ENCODE measurements around the gene SSX4B.
"Not testable (repeated sequence)": the region's sequence is repeated elsewhere in the genome, so short reads cannot be mapped to it uniquely, and the experiment has no call there.

- TF ChIP-seq, protein P1, sequence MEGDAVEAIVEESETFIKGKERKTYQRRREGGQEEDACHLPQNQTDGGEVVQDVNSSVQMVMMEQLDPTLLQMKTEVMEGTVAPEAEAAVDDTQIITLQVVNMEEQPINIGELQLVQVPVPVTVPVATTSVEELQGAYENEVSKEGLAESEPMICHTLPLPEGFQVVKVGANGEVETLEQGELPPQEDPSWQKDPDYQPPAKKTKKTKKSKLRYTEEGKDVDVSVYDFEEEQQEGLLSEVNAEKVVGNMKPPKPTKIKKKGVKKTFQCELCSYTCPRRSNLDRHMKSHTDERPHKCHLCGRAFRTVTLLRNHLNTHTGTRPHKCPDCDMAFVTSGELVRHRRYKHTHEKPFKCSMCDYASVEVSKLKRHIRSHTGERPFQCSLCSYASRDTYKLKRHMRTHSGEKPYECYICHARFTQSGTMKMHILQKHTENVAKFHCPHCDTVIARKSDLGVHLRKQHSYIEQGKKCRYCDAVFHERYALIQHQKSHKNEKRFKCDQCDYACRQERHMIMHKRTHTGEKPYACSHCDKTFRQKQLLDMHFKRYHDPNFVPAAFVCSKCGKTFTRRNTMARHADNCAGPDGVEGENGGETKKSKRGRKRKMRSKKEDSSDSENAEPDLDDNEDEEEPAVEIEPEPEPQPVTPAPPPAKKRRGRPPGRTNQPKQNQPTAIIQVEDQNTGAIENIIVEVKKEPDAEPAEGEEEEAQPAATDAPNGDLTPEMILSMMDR (IDR thresholded peaks at IDR 0.05): not testable (repeated sequence)
- not testable (repeated sequence) for TF ChIP-seq POLR2A (IDR thresholded peaks at IDR 0.05)
Observed at GRCh38 chrX:48427027-48427716, 15.4 kb upstream of the SSX4B start.
